GF-D8 (cell line): Measurements from ENCODE around the gene ARHGEF10L.

Source experiments
- DNase-seq: peaks from one replicate; lab custom pipeline; 2025; lab: John Stamatoyannopoulos, UW

The ARHGEF10L gene

DNA sequence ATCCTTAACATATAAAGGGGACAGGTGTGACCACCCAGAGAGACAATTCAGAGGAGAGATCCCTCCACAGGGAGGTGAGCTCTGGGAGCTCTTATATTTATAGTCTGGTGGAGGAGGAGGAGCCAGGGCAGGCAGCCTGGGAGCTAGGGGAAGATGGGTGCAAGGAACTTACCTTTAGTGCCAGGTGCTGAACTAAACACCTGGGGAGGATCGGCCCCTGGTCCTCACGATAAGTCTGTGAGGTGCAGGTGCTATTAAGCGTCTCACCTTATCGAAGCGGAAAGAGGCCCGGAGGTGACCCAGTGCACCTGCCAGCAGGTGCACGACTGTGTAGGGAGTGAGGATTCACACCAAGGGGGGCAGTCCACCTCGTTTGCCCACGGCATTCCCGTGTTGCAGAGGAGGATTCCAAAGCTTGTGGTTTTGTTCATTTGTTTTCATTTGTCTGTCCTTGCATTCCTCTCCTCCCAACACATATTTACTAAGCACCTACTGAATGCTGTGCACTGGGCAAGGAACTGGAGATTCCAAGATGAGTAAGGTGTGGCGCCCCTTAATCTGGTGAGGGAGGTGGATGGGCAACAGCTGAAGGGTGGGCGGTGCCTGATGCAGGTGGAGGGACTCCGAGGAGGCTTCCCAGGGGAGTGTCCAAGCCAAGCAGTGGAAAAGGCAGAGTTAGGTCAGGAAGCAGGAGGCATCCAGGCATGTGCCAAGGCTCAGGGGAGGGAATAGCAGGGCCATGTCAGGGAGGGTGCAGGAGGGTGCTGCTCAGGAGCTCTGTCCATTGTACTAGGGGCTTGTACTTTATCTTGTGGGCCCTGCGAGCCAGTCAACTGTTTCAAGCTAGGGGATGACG is 11.5 kb downstream of the ARHGEF10L start:
- DNase-seq = no peak

DNA sequence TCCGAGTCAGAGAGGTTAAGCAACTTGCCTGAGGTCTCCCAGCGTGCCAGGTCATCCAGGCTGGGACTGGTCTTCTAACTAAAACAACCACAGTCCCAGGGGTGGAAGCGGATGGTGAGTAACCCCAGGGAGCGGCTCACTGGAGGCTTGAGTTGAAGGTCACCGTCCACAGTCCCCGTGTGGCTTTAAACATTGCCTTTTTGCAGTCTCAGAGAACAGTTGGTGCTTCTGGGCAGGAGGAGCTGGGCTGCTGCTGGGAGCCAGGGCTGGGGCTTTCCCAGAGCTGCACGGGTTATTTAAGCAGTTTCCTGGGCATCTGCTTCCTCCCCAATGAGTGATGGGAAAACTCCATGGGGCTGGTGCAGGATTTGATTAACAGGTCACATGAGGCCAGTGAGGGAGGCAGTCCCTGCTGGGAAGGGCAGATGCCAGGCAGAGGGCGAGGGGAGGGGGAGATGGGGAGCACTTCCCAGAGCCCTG is 12.3 kb downstream of the ARHGEF10L start:
- DNase-seq = no peak

DNA sequence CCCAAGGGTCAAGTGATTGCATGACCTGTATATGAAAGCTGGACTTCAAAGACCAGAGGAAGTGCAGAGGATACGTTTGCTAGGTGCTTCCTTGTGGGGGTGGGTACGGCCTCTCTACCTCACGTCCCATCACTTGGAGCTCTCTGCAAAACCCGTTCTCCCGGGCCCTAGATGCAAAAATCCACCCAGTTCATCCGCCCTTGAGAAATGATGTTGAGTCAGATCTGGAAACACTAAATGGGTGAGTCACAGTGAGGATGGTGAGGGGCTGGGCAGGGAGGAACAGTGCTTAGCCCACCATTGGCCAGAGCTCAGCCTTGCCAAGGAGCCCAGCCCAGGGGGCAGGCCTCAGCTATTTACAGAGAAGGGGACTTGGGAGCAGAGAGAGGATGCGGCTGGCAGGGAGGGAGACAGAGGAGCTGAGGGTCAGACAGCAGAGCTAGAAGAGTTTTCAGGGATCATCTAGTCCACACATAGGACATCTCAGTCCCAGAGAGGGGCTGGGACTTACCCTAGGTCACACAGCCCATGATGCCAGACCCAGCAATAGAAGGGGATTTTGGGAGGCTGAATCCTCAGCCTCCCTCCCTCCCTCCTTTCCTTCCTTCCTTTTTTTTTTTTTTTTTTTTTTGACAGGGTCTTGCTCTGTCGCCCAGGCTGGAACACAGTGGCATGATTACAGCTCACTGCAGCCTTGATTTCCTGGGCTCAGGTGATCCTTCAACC is 14.6 kb downstream of the ARHGEF10L start:
- DNase-seq = no peak

DNA sequence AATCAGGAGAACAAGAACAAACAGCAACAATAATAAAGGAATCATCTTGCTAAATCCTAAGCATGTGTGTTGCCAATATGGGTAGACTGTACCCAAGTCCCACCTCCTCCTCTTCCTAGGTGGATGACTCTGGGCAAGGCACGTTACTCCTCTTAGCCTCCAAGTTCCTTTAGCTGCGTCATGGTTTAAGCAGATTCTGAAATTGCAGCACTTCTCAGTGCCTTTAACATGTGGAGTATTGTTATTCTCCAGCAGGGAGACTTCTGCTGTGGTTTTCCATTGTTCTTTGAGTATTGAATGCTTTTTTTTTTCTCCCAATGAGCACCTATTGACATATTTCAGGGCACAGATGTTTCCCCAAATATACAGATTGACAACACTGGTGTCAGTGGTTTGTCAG is 15.5 kb downstream of the ARHGEF10L start:
- DNase-seq = no peak

DNA sequence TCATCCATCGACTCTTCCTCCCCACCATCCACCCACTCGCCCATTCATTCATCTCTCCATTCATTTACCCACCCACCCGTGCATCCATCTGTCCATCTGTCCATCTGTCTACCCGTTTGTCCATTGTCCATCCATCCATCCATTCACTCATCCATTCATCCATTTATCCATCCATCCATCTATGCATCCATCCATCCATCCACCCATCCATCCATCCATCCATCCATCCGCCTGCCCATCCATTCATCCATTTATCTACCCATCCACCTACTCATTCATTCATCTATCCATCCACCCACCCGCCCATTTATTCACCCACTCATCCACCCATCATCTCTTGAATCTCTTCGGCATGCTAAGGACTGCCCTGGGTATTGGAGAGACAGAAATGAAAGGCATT is 18.5 kb downstream of the ARHGEF10L start:
- no peak for DNase-seq

DNA sequence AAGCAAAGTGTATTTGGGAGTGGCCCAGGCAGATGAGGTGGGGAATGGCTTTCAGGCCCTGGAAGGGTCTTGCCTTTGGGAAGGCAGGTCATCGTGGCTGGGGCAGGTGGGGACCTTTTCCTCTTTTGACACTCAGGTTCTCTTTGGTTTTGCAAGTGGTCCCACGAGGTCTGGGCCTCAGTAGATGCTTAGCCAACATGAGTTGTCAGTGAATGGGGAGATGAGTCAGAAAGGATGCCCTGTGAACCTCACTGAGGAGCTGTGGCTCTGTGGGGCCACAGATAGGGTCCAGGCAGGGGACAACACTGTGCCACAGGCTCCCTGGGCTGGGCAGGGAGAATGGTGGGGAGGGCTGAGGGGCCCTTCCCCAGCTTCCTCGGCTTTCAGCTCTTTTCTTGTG is 19.0 kb downstream of the ARHGEF10L start:
- no peak for DNase-seq

DNA sequence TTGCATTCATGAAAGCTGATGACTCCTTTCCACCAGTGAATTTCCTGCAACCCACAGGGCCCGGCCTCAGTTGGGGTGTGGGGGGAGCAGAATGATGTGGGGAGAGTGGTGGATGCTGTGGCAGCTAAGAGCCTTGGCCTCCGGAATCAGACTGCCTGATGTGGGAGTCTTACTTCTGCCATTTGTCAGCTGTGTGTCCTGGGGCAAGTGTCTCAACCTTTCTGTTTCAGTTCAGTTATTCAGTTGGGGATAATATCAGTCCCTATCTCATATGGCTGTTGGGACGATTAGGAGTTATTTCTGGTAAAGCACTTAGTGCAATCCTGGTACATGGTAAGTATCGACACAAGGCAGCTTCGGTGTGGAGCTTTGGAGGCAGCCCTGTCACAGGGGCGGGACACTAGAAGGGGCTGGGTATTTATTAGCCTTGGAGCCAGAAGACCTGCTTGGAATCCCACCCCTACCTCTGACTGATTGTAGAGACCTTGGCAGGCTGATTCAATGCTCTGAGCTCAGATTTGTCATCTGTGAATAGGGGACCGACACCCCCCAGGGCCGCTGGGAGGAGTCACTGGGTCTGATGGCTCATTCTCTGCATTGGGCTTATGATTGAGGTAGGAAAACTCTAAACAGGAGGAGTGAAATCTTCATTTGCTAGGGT is 19.6 kb downstream of the ARHGEF10L start:
- no peak for DNase-seq

DNA sequence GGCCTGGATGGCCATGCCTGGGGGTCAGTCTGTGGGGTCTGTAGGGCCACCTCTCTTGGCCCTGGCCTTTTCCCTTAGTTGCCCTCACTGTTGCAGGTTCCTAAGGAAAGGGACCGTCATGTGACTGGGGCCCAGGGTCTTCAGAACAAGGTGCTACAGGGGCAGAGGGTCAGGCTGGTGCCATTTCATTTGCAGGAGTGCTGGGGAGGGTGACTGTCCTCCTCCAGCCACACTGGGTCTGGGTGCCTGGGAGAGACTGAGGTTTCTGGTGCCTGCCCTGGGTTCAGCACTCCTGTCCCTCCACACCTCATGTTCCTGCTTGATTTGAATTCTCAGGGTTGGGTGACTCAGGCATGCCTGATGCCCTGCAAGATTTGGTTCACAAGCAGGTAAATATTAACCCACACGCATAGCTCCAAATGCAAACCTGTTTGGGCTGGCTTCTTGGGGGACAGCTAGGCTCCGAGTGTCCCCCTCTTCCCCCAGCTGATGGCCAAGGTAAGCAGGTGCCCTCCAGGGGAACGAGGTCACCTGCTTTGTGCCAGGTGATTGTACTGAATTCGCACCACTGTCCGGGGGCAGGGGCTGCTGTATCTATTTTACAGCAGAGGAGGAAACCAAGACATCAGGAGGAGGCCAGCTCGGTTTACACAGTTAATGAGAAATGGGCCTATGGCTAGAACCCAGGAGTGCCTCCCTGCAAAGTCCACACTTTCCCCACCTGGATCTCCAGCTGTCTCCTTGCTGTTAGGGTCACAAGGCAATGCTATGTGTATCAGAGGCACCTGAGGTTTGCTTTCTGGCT is 20.3 kb downstream of the ARHGEF10L start:
- DNase-seq = no peak

DNA sequence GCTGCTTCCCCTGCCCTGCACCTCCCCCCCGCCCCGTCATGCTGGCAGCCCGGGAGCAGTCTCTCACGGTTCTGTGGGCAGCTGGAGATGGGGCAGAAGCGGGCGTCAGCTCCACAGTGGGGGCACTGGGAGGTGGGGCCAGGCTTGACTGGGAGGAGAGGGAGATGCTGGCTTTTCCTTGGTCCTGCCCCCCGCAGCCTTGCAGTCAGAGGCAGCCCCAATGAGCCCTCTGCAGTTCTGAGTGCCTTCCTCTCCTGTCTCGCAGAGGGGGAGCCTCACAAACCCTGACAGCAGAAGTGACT is 21.7 kb downstream of the ARHGEF10L start:
- no peak for DNase-seq

DNA sequence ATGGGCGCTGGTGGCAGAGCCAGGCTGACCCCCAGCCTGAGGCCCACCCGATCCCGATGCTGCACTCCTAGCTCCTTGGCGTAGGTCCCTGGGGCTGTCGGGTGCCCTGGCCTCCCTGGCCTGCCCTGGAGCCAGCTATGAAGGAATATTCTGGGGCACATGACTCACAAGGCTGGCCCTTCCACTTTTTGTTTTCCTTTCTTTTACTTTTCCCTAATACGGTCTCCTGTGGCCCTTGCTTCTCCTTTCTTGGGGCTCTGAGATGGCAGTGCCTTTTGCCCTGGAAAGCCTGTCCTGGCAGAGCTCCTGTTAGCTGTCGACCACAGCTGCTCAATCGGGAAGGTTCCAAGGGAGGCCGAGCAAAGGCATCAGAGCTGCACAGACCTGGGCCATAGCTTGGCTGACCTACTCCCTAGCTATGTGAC is 22.1 kb downstream of the ARHGEF10L start:
- DNase-seq = no peak

DNA sequence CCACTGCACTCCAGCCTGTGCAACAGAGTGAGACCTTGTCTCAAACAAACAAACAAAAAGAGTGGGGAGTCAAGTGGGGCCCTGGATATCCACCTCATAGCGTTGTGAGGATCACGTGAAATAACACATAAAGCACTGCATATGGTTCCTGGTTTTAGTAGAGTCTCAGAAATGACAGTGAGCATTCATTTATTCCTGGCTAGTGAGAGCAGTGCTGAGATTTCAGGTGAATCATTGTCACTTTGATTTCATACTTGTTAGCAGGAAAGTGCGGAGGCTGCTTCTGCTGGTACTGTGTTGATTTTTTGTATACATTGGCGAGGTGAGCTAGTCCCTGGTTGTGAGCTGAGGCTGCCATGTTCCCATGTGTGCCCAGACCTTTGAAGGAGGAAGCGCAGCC is 22.9 kb downstream of the ARHGEF10L start:
- DNase-seq = no peak

DNA sequence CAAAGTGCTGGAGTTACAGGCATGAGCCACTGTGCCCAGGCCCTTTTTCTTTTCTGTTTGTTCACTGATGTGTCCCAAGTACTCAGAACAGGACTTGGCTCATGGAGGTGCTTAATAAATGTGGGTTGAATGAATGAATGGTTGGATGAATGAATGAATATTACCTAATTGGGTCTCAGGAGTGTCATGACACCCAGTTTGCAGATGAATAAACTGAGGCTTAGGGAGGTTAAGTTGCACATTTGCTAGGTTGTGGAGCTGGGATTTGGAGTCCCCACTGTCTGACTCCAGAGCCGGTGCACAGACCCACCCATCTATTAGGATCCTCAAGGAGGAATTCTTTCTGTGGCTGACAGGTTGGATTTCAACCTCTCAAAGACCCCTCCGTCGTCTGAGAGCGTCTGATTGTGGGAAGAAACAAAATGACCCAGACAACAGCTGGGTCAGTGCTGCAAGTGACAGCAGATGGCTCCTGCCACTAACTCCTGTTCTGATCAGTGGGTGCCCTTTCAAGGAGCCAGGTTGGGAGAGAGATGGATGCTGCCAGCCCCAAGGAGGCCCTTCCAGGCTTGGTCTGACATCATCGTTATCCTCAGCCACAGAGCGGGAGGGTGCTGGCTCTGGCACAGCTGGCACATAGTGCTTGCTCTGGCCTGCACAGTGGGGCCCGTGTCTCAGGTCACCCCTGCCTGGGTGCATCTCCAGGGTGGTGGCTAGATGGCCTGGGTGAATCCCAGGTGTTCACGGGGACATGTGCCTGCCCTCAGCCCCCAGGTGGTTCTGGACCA is 24.2 kb downstream of the ARHGEF10L start:
- no peak for DNase-seq

DNA sequence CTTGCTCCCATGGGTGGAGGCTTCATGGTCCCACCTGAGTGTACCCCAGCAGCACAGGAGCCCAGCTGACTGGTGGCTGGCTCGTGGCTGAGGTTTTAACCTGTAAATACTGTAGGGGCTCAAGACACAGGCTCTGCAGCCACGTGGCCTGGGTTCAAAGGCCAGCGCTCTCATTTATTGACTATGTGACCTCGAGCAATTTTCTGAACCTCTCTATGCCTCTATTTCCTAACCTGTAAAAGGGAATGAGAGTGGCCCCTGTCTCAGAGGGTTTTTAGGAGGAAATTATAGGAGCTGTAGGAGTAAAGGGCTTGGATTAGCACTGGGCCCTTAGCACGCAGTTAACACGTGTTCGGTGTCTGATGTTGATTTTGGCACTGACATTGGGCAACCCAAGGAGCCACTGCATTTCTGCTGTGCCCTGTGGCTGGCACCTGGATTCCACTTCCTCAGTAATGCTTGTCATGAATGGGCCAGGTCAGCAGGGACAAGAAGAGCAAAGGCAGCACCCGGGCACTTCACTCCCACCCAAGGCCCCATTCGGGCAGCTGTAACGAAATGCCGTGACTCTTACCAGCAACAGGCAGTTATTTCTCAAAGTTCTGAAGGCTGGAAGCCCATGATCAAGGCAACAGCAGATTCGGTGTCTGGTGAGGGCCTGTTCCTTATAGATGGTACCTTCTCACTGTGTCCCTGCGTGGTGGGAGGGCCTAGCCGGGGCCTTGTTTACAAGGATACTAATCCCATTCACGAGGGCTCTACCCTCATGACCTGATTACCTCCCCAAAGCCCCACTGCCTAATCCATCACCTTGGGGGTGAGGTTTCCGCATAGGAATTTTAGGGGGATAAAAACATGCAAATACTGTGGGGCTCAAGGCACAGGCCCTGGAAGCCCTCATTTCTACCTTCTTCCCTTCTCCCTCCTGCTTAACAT is 25.2 kb downstream of the ARHGEF10L start:
- DNase-seq = no peak

DNA sequence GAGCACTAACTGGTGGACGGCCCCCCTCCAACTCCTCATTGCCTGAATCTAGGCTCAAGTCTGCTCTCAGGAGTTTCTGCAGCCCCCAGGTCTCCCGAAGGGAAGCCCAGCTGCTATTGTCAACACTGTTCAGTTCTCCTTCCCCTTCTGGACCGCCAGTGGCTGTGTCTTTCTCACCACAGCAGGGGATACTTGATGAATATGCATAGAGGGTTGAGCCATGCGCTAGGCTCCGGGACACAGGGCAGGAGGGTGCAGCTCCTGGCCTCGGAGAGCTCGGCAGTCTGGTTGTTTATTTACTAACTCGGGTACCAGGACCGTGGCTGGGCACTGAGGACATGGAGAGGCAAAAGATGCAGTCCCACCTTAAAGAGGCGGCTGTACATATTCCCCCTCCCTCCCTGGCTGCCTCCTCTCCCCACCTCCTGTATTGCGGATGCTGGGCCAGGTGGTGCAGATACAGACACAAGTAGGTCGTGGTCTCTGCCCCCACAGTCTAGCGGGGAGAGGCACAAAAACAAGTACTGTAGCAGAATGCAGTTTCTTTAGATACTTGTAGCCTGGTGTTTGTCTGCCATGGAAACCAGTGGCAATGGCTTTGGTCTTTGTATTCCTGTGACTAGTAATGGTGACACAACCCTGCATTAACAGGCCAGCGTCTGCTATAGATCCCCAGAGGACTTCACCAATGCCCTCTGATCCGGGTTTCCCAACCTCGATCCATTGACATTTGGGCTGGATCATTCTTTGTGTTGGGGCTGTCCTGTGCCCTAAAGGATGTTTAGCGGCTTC is 26.2 kb downstream of the ARHGEF10L start:
- no peak for DNase-seq

DNA sequence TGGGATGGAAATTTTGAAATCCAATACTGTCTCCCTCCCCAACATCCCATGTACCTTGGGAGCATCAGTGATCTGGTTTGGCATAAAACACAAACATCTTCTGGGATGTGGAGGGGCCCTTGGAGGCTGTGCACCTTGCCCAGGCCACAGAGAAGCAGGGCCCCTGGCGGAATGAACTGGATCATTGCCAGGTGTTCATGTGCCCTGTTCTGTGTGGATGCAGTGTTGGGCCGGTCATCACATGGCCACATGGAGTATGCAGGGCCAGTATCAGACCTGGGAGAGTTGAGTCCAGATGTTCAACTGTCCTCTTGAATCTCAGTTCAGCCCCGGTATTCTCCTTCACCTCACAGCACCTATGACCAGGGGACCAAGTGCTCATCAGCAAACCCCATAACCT is 26.9 kb downstream of the ARHGEF10L start:
- no peak for DNase-seq

DNA sequence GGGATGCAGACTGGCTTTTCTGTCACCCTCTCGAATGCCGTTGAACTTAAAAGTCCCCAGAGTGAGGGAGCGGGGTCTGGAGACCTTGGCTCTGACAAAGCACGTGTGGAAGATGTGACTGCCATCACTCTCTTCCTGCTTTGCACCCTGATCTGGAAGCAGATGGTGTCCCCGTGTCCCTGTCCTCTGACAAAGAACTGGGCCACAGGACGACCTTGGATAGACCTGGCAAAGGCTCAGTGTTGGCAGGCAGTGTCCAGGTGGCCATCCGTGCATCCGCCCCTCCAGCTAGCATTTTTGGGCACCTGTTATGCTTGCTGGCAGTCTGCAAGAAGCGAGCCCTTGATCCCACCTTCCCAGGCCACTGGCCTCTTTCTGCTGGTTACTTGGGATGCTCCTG is 27.4 kb downstream of the ARHGEF10L start:
- no peak for DNase-seq

DNA sequence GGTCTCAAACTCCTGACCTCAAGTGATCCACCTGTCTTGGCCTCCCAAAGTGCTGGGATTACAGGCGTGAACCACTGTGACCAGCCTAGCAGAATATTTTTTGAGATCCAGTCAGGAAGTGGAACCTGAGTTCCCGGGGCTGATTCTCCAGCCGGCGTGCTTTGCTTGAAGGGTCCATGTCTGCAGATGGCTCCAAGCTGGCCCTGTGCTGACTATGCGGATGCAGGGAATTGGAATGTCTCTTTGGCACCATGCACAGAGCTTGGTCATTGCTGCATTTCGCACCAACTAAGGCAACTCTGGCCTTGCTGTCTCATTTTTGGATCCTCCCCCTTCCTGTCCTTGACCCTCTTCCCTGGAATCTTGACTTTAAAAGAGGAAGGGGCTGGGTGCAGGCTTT is 28.1 kb downstream of the ARHGEF10L start:
- no peak for DNase-seq

DNA sequence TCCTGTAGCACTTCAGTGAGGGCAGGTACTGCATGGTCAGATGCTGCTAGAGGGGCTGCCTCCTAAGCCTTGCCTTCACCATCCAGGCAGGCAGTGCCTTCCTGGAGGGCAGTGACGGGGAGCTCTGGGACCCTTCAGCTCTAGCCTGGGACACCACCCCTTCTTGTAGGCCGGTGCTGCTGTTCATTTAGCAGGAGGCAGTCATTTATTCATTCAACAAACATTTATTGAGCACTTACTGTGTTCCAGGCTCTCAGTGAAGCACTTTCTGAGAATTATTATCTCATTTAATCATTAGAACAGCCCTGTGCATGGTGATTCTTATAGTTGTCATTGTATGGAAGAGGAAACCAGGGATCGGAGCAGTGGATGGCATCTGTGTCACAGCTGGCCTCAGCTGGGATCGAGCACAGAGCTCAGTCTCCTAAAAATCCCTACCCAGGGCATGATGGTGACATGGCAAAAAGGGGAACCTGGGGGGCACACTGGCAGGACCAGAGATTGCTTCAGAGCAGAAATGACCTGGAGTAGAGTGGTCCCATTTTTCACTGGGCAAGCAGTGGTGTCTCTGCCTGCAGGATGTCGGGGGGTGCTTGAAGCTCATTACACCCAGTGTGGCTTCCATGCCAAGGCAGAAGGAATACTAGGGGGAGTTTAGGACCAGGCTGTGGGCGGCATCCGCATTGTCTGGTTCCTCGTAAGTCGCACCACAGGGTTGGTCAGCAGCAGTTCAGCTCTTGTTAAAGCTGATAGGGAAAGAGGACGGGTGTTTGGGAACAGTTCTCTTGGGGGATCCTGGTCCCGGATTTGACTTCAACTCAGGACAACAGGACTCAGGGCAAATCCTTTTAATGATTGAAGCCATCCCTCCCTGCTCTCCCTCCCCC is 28.8 kb downstream of the ARHGEF10L start:
- no peak for DNase-seq
